C4-2B (cell line): ENCODE data around the gene E2F1.

Experiments used
- ZFX ChIP-seq: fragments of 450-650 bp; IDR thresholded peaks from 2 replicates; pipeline ENCODE4 v1.6.1; 2017
- TF ChIP-seq, protein P1 (sequence below): fragments of 450-650 bp; conservative IDR thresholded peaks from 2 replicates; pipeline ENCODE4 v1.5.1; 2017; ENCODE audit warnings: mild to moderate bottlenecking

DNA sequence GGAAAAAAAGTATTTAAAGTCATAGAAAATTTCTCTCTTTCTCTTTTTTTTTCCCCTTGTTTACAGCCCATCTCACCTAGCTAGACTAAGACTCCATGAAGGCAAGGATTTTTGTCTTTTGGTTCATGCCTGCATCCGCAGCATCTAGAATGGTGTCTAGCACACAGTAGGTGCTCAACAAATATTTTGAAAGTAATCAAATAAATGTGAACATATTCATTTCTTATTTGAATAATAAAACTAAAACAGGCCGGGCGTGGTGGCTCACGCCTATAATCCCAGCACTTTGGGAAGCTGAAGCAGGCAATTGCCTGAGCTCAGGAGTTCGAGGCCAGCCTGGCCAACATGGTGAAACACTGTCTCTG, 40.9 kb upstream of the E2F1 start:
- TF ChIP-seq, protein P1, sequence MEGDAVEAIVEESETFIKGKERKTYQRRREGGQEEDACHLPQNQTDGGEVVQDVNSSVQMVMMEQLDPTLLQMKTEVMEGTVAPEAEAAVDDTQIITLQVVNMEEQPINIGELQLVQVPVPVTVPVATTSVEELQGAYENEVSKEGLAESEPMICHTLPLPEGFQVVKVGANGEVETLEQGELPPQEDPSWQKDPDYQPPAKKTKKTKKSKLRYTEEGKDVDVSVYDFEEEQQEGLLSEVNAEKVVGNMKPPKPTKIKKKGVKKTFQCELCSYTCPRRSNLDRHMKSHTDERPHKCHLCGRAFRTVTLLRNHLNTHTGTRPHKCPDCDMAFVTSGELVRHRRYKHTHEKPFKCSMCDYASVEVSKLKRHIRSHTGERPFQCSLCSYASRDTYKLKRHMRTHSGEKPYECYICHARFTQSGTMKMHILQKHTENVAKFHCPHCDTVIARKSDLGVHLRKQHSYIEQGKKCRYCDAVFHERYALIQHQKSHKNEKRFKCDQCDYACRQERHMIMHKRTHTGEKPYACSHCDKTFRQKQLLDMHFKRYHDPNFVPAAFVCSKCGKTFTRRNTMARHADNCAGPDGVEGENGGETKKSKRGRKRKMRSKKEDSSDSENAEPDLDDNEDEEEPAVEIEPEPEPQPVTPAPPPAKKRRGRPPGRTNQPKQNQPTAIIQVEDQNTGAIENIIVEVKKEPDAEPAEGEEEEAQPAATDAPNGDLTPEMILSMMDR: no peak
- no peak for TF ChIP-seq ZFX
